Iris pigment epithelial cell (primary cell): ENCODE data around the gene TUBB6.

Experiments
- DNase-seq: peaks from one replicate; pipeline ENCODE4 v3.0.0-alpha.2; 2011; ENCODE audit warnings: low read depth

Gene TUBB6

DNA sequence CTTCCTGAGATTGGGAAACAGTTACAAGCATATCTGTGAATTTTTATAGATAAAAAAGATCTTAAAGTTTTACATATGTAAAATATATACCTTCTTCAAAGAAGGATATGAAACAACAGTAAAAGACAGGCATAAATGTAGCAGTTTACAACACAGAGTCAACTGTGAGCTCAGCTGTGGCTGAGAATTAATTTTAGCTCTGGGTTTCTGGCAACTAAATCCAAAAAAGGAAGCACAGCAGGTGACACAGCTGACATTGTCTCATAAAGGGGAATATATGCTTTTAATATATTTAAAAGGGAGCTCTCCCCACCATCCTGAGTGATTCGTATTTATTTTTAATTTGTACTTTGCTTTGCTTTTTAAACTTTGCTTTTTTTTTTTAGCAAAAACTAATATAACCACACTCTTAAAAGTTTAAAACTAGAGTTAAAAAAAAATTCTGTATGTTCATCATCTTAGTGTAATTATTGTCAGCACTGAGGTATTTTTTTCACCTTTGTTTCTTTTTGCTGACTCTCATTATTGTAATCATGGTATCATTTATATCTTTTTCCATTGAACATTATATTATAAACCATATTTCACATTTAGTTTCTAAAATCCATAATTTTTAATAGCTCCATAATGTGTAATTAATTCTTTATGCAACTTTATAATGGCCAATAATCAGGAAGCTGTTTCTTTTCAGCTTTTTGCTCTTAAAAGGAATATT, 6.7 kb downstream of the TUBB6 start:
- no peak for DNase-seq

DNA sequence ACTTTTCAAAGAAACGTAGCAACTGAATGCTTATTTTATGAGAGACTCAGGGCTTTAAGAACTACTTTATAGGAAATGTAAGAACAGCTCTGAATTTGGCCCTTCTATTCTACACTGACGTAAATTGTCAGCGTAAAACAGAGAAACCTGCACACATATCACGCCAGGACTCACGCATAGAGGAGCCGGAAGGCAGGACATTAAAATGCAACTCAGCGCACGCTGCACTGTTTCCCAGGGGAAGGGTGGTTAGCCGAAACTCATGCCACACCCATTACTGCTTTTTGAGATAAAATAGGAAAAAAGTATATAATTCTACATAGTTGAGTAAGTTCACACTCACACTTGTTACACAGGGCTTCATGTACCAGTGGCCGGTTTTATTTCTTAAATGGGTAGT, 7.4 kb downstream of the TUBB6 start:
- DNase-seq, result no peak

GRCh38 chr18:12315911-12316310, 7.9 kb downstream of the TUBB6 start:
- DNase-seq, result no peak

GRCh38 chr18:12317664-12318333, 9.8 kb downstream of the TUBB6 start:
- peak; percentile 66 for DNase-seq

DNA sequence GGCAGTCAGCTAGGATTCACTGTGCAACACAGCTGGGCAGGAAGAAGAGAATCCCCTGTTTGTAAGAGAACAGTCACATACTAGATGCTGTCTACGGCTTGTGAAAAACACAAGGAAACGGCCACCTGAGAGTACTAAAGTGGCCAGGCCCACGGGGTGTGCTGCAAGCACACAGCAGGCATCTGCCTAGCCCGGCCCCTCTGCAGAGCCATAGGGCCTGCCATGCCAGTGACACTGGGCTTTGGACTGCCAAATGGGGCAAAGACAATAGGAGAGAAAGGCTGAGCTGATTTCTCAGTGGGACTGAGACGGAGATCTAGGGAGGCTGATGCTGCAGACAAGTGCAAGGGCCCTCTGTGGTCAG, 10.3 kb downstream of the TUBB6 start:
- DNase-seq, result no peak

GRCh38 chr18:12318857-12319256, 10.8 kb downstream of the TUBB6 start:
- DNase-seq, result no peak

- DNase-seq, result no peak
Measured at GRCh38 chr18:12321333-12321732, 13.3 kb downstream of the TUBB6 start.

DNA sequence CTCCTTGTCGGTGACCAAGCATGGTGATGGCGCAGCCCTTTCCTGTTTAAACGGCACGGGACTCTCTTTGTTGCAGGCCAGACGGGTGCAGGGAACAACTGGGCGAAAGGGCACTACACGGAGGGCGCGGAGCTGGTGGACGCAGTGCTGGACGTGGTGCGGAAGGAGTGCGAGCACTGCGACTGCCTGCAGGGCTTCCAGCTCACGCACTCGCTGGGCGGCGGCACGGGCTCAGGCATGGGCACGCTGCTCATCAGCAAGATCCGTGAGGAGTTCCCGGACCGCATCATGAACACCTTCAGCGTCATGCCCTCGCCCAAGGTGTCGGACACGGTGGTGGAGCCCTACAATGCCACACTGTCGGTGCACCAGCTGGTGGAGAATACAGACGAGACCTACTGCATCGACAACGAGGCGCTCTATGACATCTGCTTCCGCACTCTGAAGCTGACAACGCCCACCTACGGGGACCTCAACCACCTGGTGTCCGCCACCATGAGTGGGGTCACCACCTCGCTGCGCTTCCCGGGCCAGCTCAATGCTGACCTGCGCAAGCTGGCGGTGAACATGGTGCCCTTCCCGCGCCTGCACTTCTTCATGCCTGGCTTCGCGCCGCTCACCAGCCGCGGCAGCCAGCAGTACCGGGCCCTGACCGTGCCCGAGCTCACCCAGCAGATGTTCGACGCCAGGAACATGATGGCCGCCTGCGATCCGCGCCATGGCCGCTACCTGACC, 17.1 kb downstream of the TUBB6 start:
- DNase-seq, result no peak

DNA sequence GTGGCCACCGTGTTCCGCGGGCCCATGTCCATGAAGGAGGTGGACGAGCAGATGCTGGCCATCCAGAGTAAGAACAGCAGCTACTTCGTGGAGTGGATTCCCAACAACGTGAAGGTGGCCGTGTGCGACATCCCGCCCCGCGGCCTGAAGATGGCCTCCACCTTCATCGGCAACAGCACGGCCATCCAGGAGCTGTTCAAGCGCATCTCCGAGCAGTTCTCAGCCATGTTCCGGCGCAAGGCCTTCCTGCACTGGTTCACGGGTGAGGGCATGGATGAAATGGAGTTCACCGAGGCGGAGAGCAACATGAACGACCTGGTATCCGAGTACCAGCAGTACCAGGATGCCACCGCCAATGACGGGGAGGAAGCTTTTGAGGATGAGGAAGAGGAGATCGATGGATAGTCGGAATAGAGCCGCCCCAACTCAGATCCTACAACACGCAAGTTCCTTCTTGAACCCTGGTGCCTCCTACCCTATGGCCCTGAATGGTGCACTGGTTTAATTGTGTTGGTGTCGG, 17.7 kb downstream of the TUBB6 start:
- DNase-seq, result no peak

DNA sequence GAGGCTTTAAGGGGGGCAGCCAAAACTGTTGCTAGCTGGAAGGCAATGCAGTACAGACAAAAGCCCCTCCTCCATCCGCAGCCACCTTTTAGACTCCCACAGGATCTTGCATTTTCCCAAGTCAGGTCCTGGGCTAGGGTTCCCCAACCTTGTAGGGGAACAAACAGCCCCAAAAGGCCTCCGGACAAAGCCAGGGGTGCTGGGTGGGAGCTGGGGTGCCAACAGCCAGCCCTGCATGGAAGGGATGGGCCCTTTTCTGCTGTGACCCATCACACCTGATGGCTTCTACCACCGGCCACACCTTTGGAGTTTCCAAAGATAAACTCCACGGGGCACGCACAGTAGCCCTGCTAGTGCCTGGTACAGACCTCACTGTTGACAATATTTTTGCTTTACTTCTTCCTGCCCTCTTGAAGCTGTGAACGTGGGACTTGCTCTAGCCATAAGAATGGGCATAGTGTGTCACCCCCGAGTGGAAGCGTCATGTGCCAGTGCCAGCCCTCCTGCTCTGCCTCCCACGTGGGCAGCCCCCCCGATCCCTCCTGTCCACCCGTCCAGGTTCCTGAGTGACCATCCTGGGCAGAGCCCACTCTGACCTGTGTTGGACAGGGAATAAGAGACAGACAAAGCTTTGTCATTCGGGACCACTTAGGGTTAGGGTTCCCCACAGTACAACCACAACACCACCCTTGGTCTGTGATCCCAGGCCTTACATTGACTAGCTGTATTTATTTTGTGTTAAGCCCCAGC, 18.8 kb downstream of the TUBB6 start:
- DNase-seq, result no peak

- peak; percentile 77 for DNase-seq
Measured at GRCh38 chr18:12327510-12328178, 19.6 kb downstream of the TUBB6 start.

DNA sequence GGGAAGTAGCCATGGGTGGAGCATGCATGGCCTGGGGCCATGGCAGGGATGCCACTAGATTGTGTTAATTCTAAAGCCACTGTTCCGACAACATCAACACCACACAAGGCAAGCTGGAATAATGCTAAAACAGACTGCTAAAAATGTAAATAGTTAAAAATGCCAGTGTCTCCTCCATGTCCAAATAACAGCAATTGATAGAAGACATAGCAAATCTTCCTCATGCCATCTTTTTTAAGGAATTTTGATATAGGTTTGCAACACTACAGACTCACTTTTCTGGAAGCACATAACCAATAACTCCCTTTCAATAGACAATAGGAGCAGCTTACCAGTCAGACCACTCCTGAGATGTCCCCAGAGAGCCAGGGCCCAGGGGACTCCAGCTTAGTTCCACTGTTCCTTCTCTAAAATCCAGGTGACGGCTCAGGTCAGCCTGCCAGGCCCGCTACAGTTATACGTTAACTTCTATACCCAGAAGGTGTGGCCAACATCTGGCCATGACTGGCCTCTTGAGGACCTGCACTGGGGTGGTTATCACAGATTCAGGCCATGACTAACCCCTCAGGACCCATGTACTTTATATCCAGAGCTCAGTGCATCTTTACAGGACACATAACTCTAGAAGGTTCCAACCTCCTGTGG, 20.3 kb downstream of the TUBB6 start:
- no peak for DNase-seq

GRCh38 chr18:12329125-12329698, 21.2 kb downstream of the TUBB6 start:
- no peak for DNase-seq

- no peak for DNase-seq
Measured at GRCh38 chr18:12330766-12331165, 22.7 kb downstream of the TUBB6 start.

- no peak for DNase-seq
Measured at GRCh38 chr18:12333506-12334290, 25.7 kb downstream of the TUBB6 start.

GRCh38 chr18:12334366-12334808, 26.3 kb downstream of the TUBB6 start:
- DNase-seq, result no peak

DNA sequence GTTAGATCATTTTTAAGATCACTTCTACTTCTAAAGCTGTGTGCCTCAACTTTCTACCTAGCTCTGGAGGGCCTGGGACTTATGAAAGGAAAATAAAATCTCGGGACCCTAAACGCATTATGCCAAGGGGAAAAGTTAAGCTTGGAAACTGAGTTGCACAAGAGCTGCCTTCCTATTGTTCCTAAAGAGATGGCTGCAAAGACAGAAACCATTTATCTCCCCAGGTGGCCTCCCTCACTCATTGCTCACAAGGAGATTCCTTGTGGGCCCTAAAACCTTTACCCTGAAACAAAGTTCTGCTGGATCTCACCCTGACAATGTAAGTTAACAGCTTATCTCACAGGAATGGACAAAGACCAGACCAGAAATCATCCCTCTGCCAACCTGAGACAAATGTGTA, 26.8 kb downstream of the TUBB6 start:
- no peak for DNase-seq

GRCh38 chr18:12335503-12335902, 27.5 kb downstream of the TUBB6 start:
- DNase-seq, result no peak

DNA sequence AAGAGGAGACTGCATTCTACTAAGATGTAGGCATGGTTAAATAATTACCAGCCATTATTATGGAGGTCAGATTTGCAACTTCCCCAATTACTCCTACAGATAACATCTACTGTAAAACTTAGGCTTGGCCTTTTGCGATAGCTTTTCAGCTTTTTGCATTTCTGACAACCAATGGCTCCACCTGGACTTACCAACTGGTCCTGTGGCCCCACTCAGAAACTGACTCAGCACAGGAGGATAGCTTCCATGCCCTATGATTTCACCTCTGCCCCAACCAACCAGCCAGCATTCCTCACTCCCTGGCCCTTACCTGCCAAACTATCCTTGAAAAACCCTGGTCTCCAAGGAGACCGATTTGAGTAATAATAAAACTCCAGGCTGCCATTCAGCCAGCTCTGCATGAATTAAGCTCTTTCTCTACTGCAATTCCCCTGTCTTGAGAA, 28.2 kb downstream of the TUBB6 start:
- no peak for DNase-seq

- DNase-seq, result peak; percentile 86
Measured at GRCh38 chr18:12336887-12337286, 28.8 kb downstream of the TUBB6 start.
